HG02642 (cell line): ENCODE data around the gene CNKSR3.

Experiments used
- ATAC-seq: cut with Tn5 transposase; IDR thresholded peaks from one replicate; pipeline ENCODE4 v1.9.1; 2021; ENCODE audit warnings: mild to moderate bottlenecking; ENCODE audit not compliant: unreplicated experiment, poor library complexity

The CNKSR3 gene

GRCh38 chr6:154504865-154505449 is 5.5 kb downstream of the CNKSR3 start:
- no peak for ATAC-seq

GRCh38 chr6:154504102-154504501 is 6.4 kb downstream of the CNKSR3 start:
- no peak for ATAC-seq

GRCh38 chr6:154503658-154504057 is 6.8 kb downstream of the CNKSR3 start:
- ATAC-seq, result no peak

GRCh38 chr6:154502553-154502952 is 7.9 kb downstream of the CNKSR3 start:
- ATAC-seq, result no peak

GRCh38 chr6:154501578-154501868 is 9.0 kb downstream of the CNKSR3 start:
- ATAC-seq, result no peak

- no peak for ATAC-seq
Measured at GRCh38 chr6:154500769-154501577, 9.5 kb downstream of the CNKSR3 start.

- ATAC-seq, result no peak
Measured at GRCh38 chr6:154499855-154500589, 10.5 kb downstream of the CNKSR3 start.

GRCh38 chr6:154498340-154498934 is 12.0 kb downstream of the CNKSR3 start:
- ATAC-seq, result no peak

- ATAC-seq, result no peak
Measured at GRCh38 chr6:154496793-154497517, 13.5 kb downstream of the CNKSR3 start.

GRCh38 chr6:154496186-154496585 is 14.3 kb downstream of the CNKSR3 start:
- ATAC-seq, result no peak

- no peak for ATAC-seq
Measured at GRCh38 chr6:154494592-154495311, 15.7 kb downstream of the CNKSR3 start.

GRCh38 chr6:154491567-154492470 is 18.7 kb downstream of the CNKSR3 start:
- ATAC-seq, result no peak

- no peak for ATAC-seq
Measured at GRCh38 chr6:154489822-154490221, 20.7 kb downstream of the CNKSR3 start.

GRCh38 chr6:154488802-154489437 is 21.6 kb downstream of the CNKSR3 start:
- no peak for ATAC-seq

- ATAC-seq, result no peak
Measured at GRCh38 chr6:154488248-154488593, 22.3 kb downstream of the CNKSR3 start.

GRCh38 chr6:154487367-154488247 is 22.9 kb downstream of the CNKSR3 start:
- no peak for ATAC-seq

- ATAC-seq, result no peak
Measured at GRCh38 chr6:154485815-154486214, 24.7 kb downstream of the CNKSR3 start.

- ATAC-seq, result no peak
Measured at GRCh38 chr6:154484942-154485341, 25.5 kb downstream of the CNKSR3 start.
